SU-DHL-6 (cell line): ENCODE measurements around the gene TMEM151B.
A peak's percentile ranks its signal among the peaks of the same experiment; 100 is the strongest.

Experiments used
- H2AFZ ChIP-seq: fragments of 200-600 bp; sonication (generic); 2 replicates; pipeline ENCODE4 v1.6.1; 2014; ENCODE audit warnings: low read depth, mild to moderate bottlenecking, moderate library complexity, mixed read lengths, antibody characterized with exemption, low read length; ENCODE audit not compliant: severe bottlenecking
- H3F3A ChIP-seq: fragments of 200-600 bp; shearing (Covaris generic); 2 replicates; pipeline ENCODE4 v1.6.0; 2016; ENCODE audit warnings: antibody characterized with exemption, mild to moderate bottlenecking; ENCODE audit not compliant: insufficient read depth
- H3K27ac ChIP-seq: fragments of 200-600 bp; sonication (generic); 2 replicates; pipeline ENCODE4 v1.5.1; 2016; ENCODE audit warnings: low read depth, mild to moderate bottlenecking, low read length, moderate library complexity, mixed read lengths
- H3K27me3 ChIP-seq: fragments of 200-600 bp; sonication (generic), shearing (Covaris generic); 2 replicates; pipeline ENCODE4 v1.6.0; 2014; ENCODE audit warnings: mild to moderate bottlenecking, low read length
- H3K36me3 ChIP-seq: fragments of 200-600 bp; sonication (generic); 2 replicates; pipeline ENCODE4 v1.6.1; 2014; ENCODE audit warnings: mild to moderate bottlenecking, low read length, mixed read lengths
- H3K4me2 ChIP-seq: fragments of 300-600, 200-600 bp; shearing (Covaris generic), sonication (generic); 2 replicates; pipeline ENCODE4 v1.6.0; 2014; ENCODE audit warnings: low read length, low read depth, mild to moderate bottlenecking; ENCODE audit not compliant: poor library complexity, severe bottlenecking
- H3K4me3 ChIP-seq: fragments of 200-600 bp; sonication (generic); 2 replicates; pipeline ENCODE4 v1.5.1; 2014; ENCODE audit warnings: antibody characterized with exemption, low read length, mild to moderate bottlenecking, mixed read lengths; ENCODE audit not compliant: insufficient read depth, poor library complexity, severe bottlenecking
- H3K79me2 ChIP-seq: fragments of 200-600 bp; sonication (generic); 2 replicates; pipeline ENCODE4 v1.6.1; 2014; ENCODE audit warnings: mild to moderate bottlenecking, low read length, moderate library complexity; ENCODE audit not compliant: insufficient read depth
- H3K9ac ChIP-seq: fragments of 200-600 bp; sonication (generic); 2 replicates; pipeline ENCODE4 v1.7.0; 2014; ENCODE audit warnings: mild to moderate bottlenecking, low read length
- H3K9me2 ChIP-seq: fragments of 200-600 bp; sonication (generic); replicated peaks from 2 replicates; pipeline ENCODE4 v1.6.1; 2014; ENCODE audit warnings: low read length; ENCODE audit not compliant: insufficient read depth
- H3K9me3 ChIP-seq: fragments of 200-600 bp; sonication (generic); 2 replicates; pipeline ENCODE4 v1.6.1; 2014; ENCODE audit warnings: low read length, mixed read lengths; ENCODE audit not compliant: insufficient read depth
- H4K20me1 ChIP-seq: fragments of 200-600 bp; sonication (generic); 2 replicates; pipeline ENCODE4 v1.6.1; 2014; ENCODE audit warnings: low read depth, mild to moderate bottlenecking, antibody characterized with exemption, low read length, moderate library complexity, mixed read lengths
- CTCF ChIP-seq: fragments of 200-600 bp; sonication (generic); IDR thresholded peaks from one replicate; pipeline ENCODE4 v1.5.1; 2017; ENCODE audit warnings: antibody characterized with exemption, mild to moderate bottlenecking, low read length, moderate library complexity; ENCODE audit not compliant: insufficient read depth, poor library complexity, severe bottlenecking
- EZH2phosphoT487 ChIP-seq: fragments of 200-600 bp; sonication (generic), shearing (Covaris generic); conservative IDR thresholded peaks from 2 replicates; pipeline ENCODE4 v1.6.1; 2018; ENCODE audit warnings: mild to moderate bottlenecking, antibody characterized with exemption, low read length, moderate library complexity, mixed read lengths

The TMEM151B gene

GRCh38 chr6:44248579-44248978 lies 21.7 kb upstream of the TMEM151B start:
- Histone ChIP-seq H3K36me3 (peaks cover 49% of the 10 kb centered on the region), H3K4me3 (peak overlapping the region; percentile 96), H3K9me3 (no peaks in the 10 kb centered on the region), H3K27me3 (no peaks in the 10 kb centered on the region), H3F3A (peaks cover 65% of the 10 kb centered on the region), H3K4me2 (peak overlapping the region; percentile 74), H2AFZ (no peak overlapping the region), H4K20me1 (peaks cover 50% of the 10 kb centered on the region), H3K27ac (peak overlapping the region; percentile 85), H3K9me2 (no peaks in the 10 kb centered on the region), H3K9ac (peak overlapping the region; percentile 90), H3K79me2 (peaks cover 39% of the 10 kb centered on the region)
- no peak for TF ChIP-seq EZH2phosphoT487
- TF ChIP-seq CTCF = no peak

GRCh38 chr6:44249082-44249748 lies 21.0 kb upstream of the TMEM151B start:
- H3K79me2 ChIP-seq = peaks cover 39% of the 10 kb centered on the region
- H4K20me1 ChIP-seq = peaks cover 50% of the 10 kb centered on the region
- H3K9me3 ChIP-seq = no peaks in the 10 kb centered on the region
- H3K27ac ChIP-seq = peak overlapping the region; percentile 85; the same call in 1 of the 2 replicates
- H3K9me2 ChIP-seq = no peaks in the 10 kb centered on the region
- H3K4me2 ChIP-seq = peak overlapping the region; percentile 74
- H3K4me3 ChIP-seq = peak overlapping the region; percentile 96
- no peaks in the 10 kb centered on the region for H3K27me3 ChIP-seq
- peak overlapping the region; percentile 90 for H3K9ac ChIP-seq
- H3K36me3 ChIP-seq = peaks cover 55% of the 10 kb centered on the region
- H3F3A ChIP-seq = peaks cover 71% of the 10 kb centered on the region
- no peak overlapping the region for H2AFZ ChIP-seq
- TF ChIP-seq EZH2phosphoT487 (no peak), CTCF (no peak)

DNA sequence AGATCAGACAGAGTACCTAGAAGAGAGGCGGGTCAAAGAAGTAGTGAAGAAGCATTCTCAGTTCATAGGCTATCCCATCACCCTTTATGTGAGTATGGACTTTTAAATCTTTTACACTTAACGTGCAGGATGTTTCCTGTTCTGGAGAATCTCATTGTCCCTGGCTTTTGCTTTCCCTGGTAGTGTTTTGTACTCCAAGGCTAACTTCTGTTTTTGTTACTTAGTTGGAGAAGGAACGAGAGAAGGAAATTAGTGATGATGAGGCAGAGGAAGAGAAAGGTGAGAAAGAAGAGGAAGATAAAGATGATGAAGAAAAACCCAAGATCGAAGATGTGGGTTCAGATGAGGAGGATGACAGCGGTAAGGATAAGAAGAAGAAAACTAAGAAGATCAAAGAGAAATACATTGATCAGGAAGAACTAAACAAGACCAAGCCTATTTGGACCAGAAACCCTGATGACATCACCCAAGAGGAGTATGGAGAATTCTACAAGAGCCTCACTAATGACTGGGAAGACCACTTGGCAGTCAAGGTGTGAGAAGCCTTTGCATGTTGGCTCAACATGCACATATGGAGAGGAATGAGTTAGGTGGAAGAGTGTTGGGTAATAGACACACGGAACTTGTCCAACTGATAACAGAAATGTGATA lies 20.1 kb upstream of the TMEM151B start:
- Histone ChIP-seq H3K9me3 (no peaks in the 10 kb centered on the region), H3K27me3 (no peaks in the 10 kb centered on the region), H3K9me2 (no peaks in the 10 kb centered on the region), H3K9ac (no peak overlapping the region), H3K4me2 (no peak overlapping the region), H3K36me3 (peaks cover 55% of the 10 kb centered on the region), H4K20me1 (peaks cover 50% of the 10 kb centered on the region), H3K27ac (no peak overlapping the region), H3K79me2 (peaks cover 39% of the 10 kb centered on the region), H3F3A (peaks cover 81% of the 10 kb centered on the region), H3K4me3 (no peak overlapping the region), H2AFZ (no peak overlapping the region)
- TF ChIP-seq CTCF = no peak
- no peak for TF ChIP-seq EZH2phosphoT487
